Measurements from ENCODE around the gene ARHGAP30. TPM values are rescaled to one million over a fixed set of nuclear protein-coding genes. Genes with fewer than 3 reads are reported as not detected.

ARHGAP30 gene
- total and polyA plus RNA-seq, 2 of the 8 experiments (the other 6 are each of a cell fraction or from before 2014, with no cell fraction given) = 0.27 to 0.39 TPM

DNA sequence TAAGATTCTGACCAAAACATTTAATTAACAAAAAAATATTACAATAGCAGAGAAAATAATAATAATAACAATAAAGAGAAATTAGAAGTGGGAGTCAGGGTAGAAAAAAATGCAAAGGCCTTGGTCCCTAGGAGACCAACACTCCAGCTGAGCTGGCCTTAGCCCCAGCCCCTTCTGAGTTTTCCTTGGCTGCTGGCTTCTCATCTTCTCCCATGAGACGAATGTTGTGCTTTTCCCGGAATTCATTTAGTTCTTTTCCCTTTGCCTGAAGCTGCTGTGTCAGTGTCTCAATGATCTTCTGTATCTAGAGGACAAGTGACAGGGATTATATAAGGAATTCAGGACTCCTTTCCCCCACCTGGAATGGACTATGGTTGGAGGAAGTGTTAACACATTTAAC is 30.9 kb upstream of the ARHGAP30 start:
- Histone ChIP-seq H3K14ac (ENCODE audit: insufficient read length) (no peak overlapping the region), H2BK12ac (ENCODE audit: low read depth, low read length) (no peak overlapping the region), H3K79me1 (ENCODE audit: low read depth, low read length) (peaks cover 3% of the 10 kb centered on the region; the same call in 1 of the 2 replicates), H3K4me1 (replicated peaks in 1 of 4; ENCODE audit: control insufficient read depth in 3 of 4, insufficient read depth in 4 of 4, low read length in 3 of 4) (peaks cover 0 to 6% (median 0%) of the 10 kb centered on the region in 4 experiments; a peak in 2 of 7 replicates), H4K20me1 (replicated peaks in 1 of 2; ENCODE audit: control insufficient read depth in 1 of 2, insufficient read depth in 2 of 2, low read length in 2 of 2) (no peaks in the 10 kb centered on the region), H3K27me3 (replicated peaks in 1 of 4; ENCODE audit: control insufficient read depth in 3 of 4, extremely low read depth in 1 of 4, insufficient read depth in 3 of 4, low read length in 3 of 4) (no peaks in the 10 kb centered on the region), H2AK5ac (ENCODE audit: low read depth, low read length) (no peak overlapping the region), H3K4ac (replicated peaks; ENCODE audit: insufficient read length, low read depth, low read length) (no peak overlapping the region), H3K18ac (ENCODE audit: extremely low read depth, low read length) (no peak overlapping the region), H2AFZ (ENCODE audit: low read length) (no peak overlapping the region), H2BK15ac (ENCODE audit: low read length) (no peak overlapping the region), H4K91ac (replicated peaks; ENCODE audit: insufficient read length, low read length) (no peak overlapping the region), H2BK20ac (ENCODE audit: low read length) (no peak overlapping the region), H4K5ac (ENCODE audit: insufficient read length, low read depth, low read length) (no peak overlapping the region), H3K4me3 (ENCODE audit: extremely low read depth in 1 of 4, insufficient read depth in 2 of 4, low read depth in 3 of 4, low read length in 4 of 4) (no peak overlapping the region), H4K8ac (ENCODE audit: extremely low read depth, insufficient read depth, low read length) (no peak overlapping the region), H3K9ac (replicated peaks in 1 of 4; ENCODE audit: extremely low read depth in 1 of 4, low read depth in 3 of 4, low read length in 3 of 4) (no peak overlapping the region), H3K9me3 (ENCODE audit: insufficient read depth in 2 of 2, low read depth in 1 of 2, low read length in 1 of 2) (no peaks in the 10 kb centered on the region), H3K36me3 (ENCODE audit: control insufficient read depth in 2 of 4, insufficient read depth in 4 of 4, low read length in 3 of 4) (peaks cover 0 to 14% (median 6%) of the 10 kb centered on the region in 4 experiments; a peak in 5 of 8 replicates), H3K27ac (ENCODE audit: low read depth, low read length) (no peak overlapping the region), H3K79me2 (ENCODE audit: control insufficient read depth in 1 of 2, insufficient read depth in 2 of 2, low read length in 2 of 2) (peaks cover 0 to 9% of the 10 kb centered on the region in 2 experiments; a peak in 1 of 4 replicates), H3K56ac (replicated peaks; ENCODE audit: insufficient read length, low read depth, low read length) (no peak overlapping the region), H3K23ac (ENCODE audit: insufficient read length) (no peak overlapping the region), H3K4me2 (ENCODE audit: insufficient read depth in 1 of 2, low read depth in 2 of 2, low read length in 2 of 2) (no peak overlapping the region), H2BK120ac (replicated peaks; ENCODE audit: low read depth, low read length) (no peak overlapping the region), H2BK5ac (ENCODE audit: low read depth, low read length) (no peak overlapping the region), H3K23me2 (ENCODE audit: low read depth, low read length) (peaks cover 13% of the 10 kb centered on the region)
- TF ChIP-seq POU5F1 (IDR thresholded peaks at IDR 0.05; ENCODE audit: low read depth, low read length) (no peak), TAF7 (optimal IDR thresholded peaks at IDR 0.05; ENCODE audit: borderline replicate concordance, low read depth, low read length) (no peak), YY1 (IDR thresholded peaks at IDR 0.05; ENCODE audit: low read depth, low read length) (no peak), SP1 (IDR thresholded peaks at IDR 0.05; ENCODE audit: low read depth, low read length) (no peak), GABPA (IDR thresholded peaks at IDR 0.05; ENCODE audit: borderline replicate concordance, insufficient read depth, low read length) (no peak), TCF12 (IDR thresholded peaks at IDR 0.05; ENCODE audit: low read depth, low read length) (no peak), RAD21 (IDR thresholded peaks at IDR 0.05 in 1 of 2, conservative IDR thresholded peaks at IDR 0.05 in 1 of 2; ENCODE audit: low read depth in 2 of 2, low read length in 2 of 2) (no peak), TEAD4 (IDR thresholded peaks at IDR 0.05; ENCODE audit: low read depth, low read length) (no peak), BACH1 (IDR thresholded peaks at IDR 0.05; ENCODE audit: low read length) (no peak)
- TF ChIP-seq, protein P1, sequence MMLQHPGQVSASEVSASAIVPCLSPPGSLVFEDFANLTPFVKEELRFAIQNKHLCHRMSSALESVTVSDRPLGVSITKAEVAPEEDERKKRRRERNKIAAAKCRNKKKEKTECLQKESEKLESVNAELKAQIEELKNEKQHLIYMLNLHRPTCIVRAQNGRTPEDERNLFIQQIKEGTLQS (IDR thresholded peaks at IDR 0.05; ENCODE audit: insufficient read depth, low read depth, low read length) = no peak
- TF ChIP-seq, protein P2, sequence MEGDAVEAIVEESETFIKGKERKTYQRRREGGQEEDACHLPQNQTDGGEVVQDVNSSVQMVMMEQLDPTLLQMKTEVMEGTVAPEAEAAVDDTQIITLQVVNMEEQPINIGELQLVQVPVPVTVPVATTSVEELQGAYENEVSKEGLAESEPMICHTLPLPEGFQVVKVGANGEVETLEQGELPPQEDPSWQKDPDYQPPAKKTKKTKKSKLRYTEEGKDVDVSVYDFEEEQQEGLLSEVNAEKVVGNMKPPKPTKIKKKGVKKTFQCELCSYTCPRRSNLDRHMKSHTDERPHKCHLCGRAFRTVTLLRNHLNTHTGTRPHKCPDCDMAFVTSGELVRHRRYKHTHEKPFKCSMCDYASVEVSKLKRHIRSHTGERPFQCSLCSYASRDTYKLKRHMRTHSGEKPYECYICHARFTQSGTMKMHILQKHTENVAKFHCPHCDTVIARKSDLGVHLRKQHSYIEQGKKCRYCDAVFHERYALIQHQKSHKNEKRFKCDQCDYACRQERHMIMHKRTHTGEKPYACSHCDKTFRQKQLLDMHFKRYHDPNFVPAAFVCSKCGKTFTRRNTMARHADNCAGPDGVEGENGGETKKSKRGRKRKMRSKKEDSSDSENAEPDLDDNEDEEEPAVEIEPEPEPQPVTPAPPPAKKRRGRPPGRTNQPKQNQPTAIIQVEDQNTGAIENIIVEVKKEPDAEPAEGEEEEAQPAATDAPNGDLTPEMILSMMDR (IDR thresholded peaks at IDR 0.05; ENCODE audit: control extremely low read depth in 1 of 3, insufficient read depth in 1 of 3, low read depth in 1 of 3, low read length in 3 of 3) = no peak
- DNase-seq (ENCODE audit: low read depth in 1 of 2, low spot score in 2 of 2) = no peak
- ChIA-PET POLR2A (ENCODE audit: partially characterized antibody) (interaction anchor here (1.5 to 2.3 kb wide), 2 partner anchors 14 to 17 kb away, joined by 3 to 6 read pairs; partner anchors contain the start of genes NIT1 and PFDN2), CTCF (ENCODE audit: partially characterized antibody) (interaction anchor here (0.6 to 10.0 kb wide), 7 partner anchors 14 to 113 kb away, joined by 3 to 282 read pairs (median 58); partner anchors contain the start of genes ARHGAP30, NECTIN4 and TSTD1)
- 91% methylated on average over 2 of the region's 2 CpGs; no CpG with 5 or more reads in 1 of the 2 experiments for WGBS, 2 experiments (ENCODE audit: extremely low coverage in 1 of 2, insufficient coverage in 1 of 2, insufficient read length in 1 of 2, insufficient replicate concordance in 2 of 2, low coverage in 1 of 2, low lambda C conversion rate in 2 of 2, missing lambda C conversion rate in 1 of 2)
- no peak for FAIRE-seq

All from H1 (cell line).